ENCODE data around the gene TRIO. TPM values are rescaled to one million over a fixed set of nuclear protein-coding genes. Genes with fewer than 3 reads are reported as not detected.

The TRIO gene
- total and polyA plus RNA-seq, 12 donors = 26.2 to 85.2 (median 61.9) TPM

DNA sequence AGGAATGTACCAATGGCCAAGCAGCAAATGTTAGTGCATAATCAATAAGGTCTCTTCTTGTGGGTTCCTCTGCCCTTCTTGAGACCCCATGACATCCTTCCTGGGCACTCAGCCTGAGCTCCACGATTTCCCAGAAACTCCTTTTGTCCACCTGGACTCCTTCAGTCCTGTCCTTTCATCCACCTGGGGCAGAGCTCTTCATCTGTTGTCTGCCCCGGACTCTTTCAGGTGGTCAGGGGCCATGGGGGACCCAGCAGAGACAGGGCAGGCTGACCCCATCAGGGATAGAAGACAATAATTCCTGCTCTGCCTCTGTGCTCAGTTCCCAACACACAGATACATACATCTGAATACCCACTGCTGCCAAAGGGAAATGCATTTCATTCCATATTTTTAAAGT lies 379.6 kb downstream of the TRIO start:
- DNase-seq (no peak), ATAC-seq (no peak)
- TF ChIP-seq CTCF (IDR thresholded peaks at IDR 0.05) = no peak
- H3K36me3 ChIP-seq = no peaks in the 10 kb centered on the region
- no peak overlapping the region for H3K27ac ChIP-seq
- intact Hi-C loops (cut with DNase I) = no loop called here
- WGBS, 2 donors = 86 to 90% methylated on average over 2 of the region's 2 CpGs
- H3K4me1 ChIP-seq = peaks cover 0 to under 1% (median 0%) of the 10 kb centered on the region in 9 donors
- no peaks in the 10 kb centered on the region for H3K27me3 ChIP-seq
- no peak overlapping the region for H3K4me3 ChIP-seq
- H3K9me3 ChIP-seq = no peaks in the 10 kb centered on the region

DNA sequence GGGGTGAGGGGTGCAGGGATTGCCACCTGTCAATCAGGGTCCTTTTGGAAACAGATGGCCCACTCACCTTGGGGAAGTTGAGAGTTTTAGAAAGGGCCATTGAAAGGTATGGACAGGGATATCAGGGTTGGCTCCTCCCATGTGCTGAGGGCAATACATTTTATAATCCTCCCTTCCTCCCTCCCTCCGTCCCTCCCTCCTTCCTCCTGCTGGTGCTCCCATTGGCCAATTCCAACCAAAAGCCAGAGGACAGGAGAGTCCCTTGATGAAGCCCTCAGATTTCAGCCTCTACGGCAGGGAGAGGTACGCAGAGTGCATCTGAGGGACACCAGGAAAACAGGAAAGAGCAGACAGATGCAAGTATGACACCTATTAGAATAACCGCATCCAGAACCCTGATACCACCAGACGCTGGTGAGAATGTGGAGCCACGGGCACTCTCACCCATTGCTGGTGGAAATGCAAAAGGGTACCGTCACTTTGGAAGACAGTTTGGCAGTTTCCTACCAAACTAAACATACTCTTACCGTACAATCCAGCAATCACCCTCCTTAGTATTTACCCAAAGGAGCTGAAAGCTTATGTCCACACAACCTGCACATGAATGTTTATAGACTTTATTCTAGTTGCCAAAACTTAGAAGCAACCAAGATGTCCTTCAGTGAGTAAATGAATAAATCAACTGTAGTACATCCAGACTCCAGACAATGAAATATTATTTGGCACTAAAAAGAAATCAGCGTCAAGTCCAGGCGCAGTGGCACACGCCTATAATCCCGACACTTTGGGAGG lies 380.3 kb downstream of the TRIO start:
- H3K4me1 ChIP-seq = peaks cover 0 to 5% (median 0%) of the 10 kb centered on the region in 9 donors
- H3K36me3 ChIP-seq = no peaks in the 10 kb centered on the region
- H3K27me3 ChIP-seq = no peaks in the 10 kb centered on the region
- no peak for DNase-seq
- intact Hi-C loops (cut with DNase I) = no loop called here
- 91 to 93% methylated on average over 12 of the region's 12 CpGs for WGBS, 2 donors
- no peak overlapping the region for H3K27ac ChIP-seq
- H3K9me3 ChIP-seq = no peaks in the 10 kb centered on the region
- TF ChIP-seq CTCF (IDR thresholded peaks at IDR 0.05) = no peak
- ATAC-seq = no peak
- H3K4me3 ChIP-seq = no peak overlapping the region

GRCh38 chr5:14525397-14525796 lies 382.3 kb downstream of the TRIO start:
- Histone ChIP-seq H3K27ac (no peak overlapping the region), H3K27me3 (no peaks in the 10 kb centered on the region), H3K36me3 (no peaks in the 10 kb centered on the region), H3K4me3 (no peak overlapping the region), H3K4me1 (peaks cover 0 to 5% (median 0%) of the 10 kb centered on the region in 9 donors), H3K9me3 (no peaks in the 10 kb centered on the region)
- intact Hi-C loops (cut with DNase I) = no loop called here
- DNase-seq = no peak
- TF ChIP-seq CTCF (IDR thresholded peaks at IDR 0.05) = no peak
- WGBS, 2 donors = 90 to 92% methylated on average over 4 of the region's 4 CpGs
- ATAC-seq = no peak

DNA sequence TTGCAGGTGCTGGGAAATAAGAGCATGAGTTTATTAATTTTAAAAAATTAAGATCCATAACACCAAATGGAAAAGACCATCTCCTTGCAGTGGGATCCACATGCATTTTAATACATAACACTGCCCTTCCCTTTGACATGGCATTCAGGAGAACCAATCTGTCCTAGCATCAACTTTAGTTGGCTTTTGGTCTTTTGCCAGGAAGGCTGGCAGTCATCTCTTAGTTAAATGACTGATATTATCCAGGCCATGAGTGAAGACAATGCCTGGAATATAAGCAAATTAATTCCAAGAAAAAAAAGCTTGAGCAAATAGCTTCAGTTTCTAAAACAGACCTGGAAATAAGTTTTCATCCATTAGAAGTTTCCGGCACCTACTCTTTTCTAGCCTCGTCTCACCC lies 383.4 kb downstream of the TRIO start:
- no peaks in the 10 kb centered on the region for H3K36me3 ChIP-seq
- H3K4me1 ChIP-seq = peaks cover 0 to 5% (median 0%) of the 10 kb centered on the region in 9 donors
- no peak overlapping the region for H3K4me3 ChIP-seq
- H3K27me3 ChIP-seq = no peaks in the 10 kb centered on the region
- intact Hi-C loops (cut with DNase I) = no loop called here
- no peaks in the 10 kb centered on the region for H3K9me3 ChIP-seq
- DNase-seq = no peak
- TF ChIP-seq CTCF (IDR thresholded peaks at IDR 0.05) = no peak
- WGBS, 2 donors = 89 to 96% methylated on average over 2 of the region's 2 CpGs
- no peak overlapping the region for H3K27ac ChIP-seq
- ATAC-seq = no peak

All from heart right ventricle (tissue), 16 donors.